HG02763 (cell line): ENCODE measurements around the gene CD69.
"Not testable (repeated sequence)": the region's sequence is repeated elsewhere in the genome, so short reads cannot be mapped to it uniquely, and the experiment has no call there.

Experiments used
- ATAC-seq: cut with Tn5 transposase; IDR thresholded peaks from one replicate; pipeline ENCODE4 v1.9.1; 2021; ENCODE audit warnings: mild to moderate bottlenecking, moderate library complexity; ENCODE audit not compliant: unreplicated experiment

Gene CD69

GRCh38 chr12:9751204-9752144, 9.2 kb downstream of the CD69 start:
- ATAC-seq = no peak

- ATAC-seq = peak; percentile 69
Observed at GRCh38 chr12:9750276-9751203, 10.2 kb downstream of the CD69 start.

- ATAC-seq = no peak
Observed at GRCh38 chr12:9749640-9750039, 11.1 kb downstream of the CD69 start.

GRCh38 chr12:9745199-9745598, 15.5 kb downstream of the CD69 start:
- no peak for ATAC-seq

- ATAC-seq = no peak
Observed at GRCh38 chr12:9742661-9743060, 18.0 kb downstream of the CD69 start.

- peak; percentile 80 for ATAC-seq
Observed at GRCh38 chr12:9741726-9742125, 19.0 kb downstream of the CD69 start.

- no peak for ATAC-seq
Observed at GRCh38 chr12:9740106-9740750, 20.5 kb downstream of the CD69 start.

GRCh38 chr12:9739404-9740105, 21.1 kb downstream of the CD69 start:
- ATAC-seq = not testable (repeated sequence)

GRCh38 chr12:9738905-9739304, 21.8 kb downstream of the CD69 start:
- not testable (repeated sequence) for ATAC-seq

- no peak for ATAC-seq
Observed at GRCh38 chr12:9736936-9737705, 23.6 kb downstream of the CD69 start.

GRCh38 chr12:9735601-9736000, 25.1 kb downstream of the CD69 start:
- ATAC-seq = no peak

- ATAC-seq = no peak
Observed at GRCh38 chr12:9732921-9733461, 27.7 kb downstream of the CD69 start, which contains the start of gene CLECL1. Gene CLECL1 (minus strand): TSS chr12:9733097.

GRCh38 chr12:9731797-9732196, 28.9 kb downstream of the CD69 start:
- ATAC-seq = peak; percentile 35

- ATAC-seq = no peak
Observed at GRCh38 chr12:9731393-9731792, 29.3 kb downstream of the CD69 start.

GRCh38 chr12:9730591-9730990, 30.1 kb downstream of the CD69 start:
- ATAC-seq = no peak

- ATAC-seq = no peak
Observed at GRCh38 chr12:9730011-9730410, 30.7 kb downstream of the CD69 start.

- ATAC-seq = no peak
Observed at GRCh38 chr12:9729082-9729481, 31.6 kb downstream of the CD69 start.

GRCh38 chr12:9727813-9728212, 32.9 kb downstream of the CD69 start:
- ATAC-seq = no peak

GRCh38 chr12:9725213-9725870, 35.4 kb downstream of the CD69 start:
- ATAC-seq = no peak
